DMS79 (cell line): ENCODE results near the gene IL10.
"Not testable (repeated sequence)": the region's sequence is repeated elsewhere in the genome, so short reads cannot be mapped to it uniquely, and the experiment has no call there.

Experiments used
- DNase-seq: peaks from one replicate; lab custom pipeline; 2025; lab: John Stamatoyannopoulos, UW

Gene IL10

GRCh38 chr1:206793620-206794019 lies 21.3 kb upstream of the IL10 start:
- DNase-seq = no peak

GRCh38 chr1:206792939-206793607 lies 20.8 kb upstream of the IL10 start:
- DNase-seq = no peak

DNA sequence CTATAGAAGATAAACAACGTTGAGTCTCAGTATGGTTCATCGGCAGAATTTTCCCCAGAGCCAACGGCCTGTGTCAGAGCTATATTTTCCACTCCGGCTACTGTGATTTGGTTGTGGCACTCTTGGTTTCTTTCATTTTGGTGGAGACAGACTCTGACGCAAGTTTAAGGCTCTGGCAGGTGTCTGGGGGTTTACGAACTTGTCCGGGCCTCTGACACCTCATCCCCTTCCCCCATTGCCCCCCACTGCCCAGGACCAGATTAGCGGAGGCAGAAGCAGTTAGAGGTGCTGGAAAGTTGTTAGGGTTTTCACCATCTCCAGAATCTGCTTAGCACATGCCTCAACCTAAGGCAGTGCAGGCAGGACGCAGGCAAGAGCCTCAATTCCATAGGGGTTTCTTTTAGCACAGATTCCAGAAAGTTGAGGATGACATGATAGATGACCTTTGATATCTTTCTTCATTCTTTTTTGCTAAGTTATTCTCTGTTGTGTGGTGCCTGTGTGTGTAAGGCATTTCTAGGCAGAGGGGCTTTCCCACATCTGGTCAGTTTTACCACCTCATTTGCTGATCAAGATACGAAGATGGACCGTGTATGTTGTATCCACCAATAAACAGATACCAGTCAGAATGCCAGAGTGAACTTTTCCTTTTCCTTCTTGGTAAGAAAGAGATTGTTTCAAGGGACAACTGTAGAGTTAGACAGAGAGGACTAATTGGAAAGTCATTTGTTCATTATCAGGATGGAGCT lies 18.4 kb upstream of the IL10 start:
- DNase-seq = no peak

- no peak for DNase-seq
These were observed 16.3 kb upstream of the IL10 start for GRCh38 chr1:206788487-206789050.

DNA sequence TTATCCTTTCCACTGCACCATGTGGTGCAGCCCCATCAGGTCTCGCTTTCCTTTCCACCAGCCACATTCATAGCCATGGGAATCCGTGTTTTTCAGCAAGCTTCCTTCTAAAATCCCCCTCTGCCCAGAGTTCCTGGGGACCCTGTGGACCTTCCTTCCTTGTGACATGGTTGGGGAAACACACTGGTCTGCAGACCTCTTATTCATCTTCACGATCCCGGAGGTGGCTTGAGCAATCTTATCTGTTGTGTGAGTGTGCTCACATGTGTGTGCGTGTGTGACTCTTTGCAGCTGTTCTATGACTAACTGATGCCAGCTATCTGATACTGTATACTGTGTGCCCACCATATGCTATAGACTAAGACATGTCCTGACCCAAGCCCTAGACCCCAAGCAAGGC lies 15.6 kb upstream of the IL10 start:
- DNase-seq = no peak

- no peak for DNase-seq
These were observed 14.1 kb upstream of the IL10 start for GRCh38 chr1:206786212-206786886.

- DNase-seq = no peak
These were observed 13.0 kb upstream of the IL10 start for GRCh38 chr1:206785182-206785765.

- DNase-seq = no peak
These were observed 12.2 kb upstream of the IL10 start for GRCh38 chr1:206784471-206784903.

- no peak for DNase-seq
These were observed 11.2 kb upstream of the IL10 start for GRCh38 chr1:206783506-206783905.

GRCh38 chr1:206782448-206782847 lies 10.2 kb upstream of the IL10 start:
- no peak for DNase-seq

DNA sequence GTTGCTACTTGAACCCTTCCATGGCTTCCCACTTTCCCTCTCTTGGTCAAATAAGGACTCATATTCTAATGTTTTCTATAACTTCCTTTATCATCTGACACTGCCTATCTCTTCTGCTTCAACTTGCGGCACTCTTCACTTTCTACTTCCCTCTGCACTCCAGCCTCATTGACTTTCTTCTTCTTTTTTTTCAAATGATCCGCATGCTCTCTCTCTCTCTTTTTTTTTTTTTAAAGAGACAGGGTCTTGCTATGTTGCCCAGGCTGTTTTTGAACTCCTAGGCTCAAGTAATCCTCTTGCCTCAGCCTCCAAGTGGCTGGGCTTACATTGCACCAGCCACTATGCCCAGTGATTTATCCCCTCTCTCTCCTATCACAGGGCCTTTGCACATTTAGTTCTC lies 7.3 kb upstream of the IL10 start:
- DNase-seq = no peak

- DNase-seq = not testable (repeated sequence)
These were observed 6.6 kb upstream of the IL10 start for GRCh38 chr1:206778911-206779310.

- DNase-seq = no peak
These were observed 5.7 kb upstream of the IL10 start for GRCh38 chr1:206778031-206778430.

DNA sequence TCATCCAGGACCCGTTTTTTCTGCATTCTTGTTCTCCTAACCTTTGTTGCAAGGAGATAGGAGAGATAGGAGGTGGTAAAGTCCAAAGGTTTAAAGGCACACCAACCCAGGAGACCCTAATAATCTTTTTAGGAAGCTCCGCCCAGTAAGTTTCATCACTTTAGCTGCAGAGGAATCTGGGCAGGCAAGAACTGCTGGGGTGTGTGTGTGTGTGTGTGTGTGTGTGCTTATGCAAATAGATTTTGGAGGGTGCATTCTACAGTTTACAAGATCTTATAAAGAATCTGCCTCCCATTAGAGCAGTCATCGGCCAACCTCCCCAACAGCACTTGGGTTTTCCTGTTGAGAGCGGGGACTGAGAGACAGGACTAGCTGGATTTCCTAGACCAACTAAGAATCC lies 3.9 kb upstream of the IL10 start:
- DNase-seq = no peak

DNA sequence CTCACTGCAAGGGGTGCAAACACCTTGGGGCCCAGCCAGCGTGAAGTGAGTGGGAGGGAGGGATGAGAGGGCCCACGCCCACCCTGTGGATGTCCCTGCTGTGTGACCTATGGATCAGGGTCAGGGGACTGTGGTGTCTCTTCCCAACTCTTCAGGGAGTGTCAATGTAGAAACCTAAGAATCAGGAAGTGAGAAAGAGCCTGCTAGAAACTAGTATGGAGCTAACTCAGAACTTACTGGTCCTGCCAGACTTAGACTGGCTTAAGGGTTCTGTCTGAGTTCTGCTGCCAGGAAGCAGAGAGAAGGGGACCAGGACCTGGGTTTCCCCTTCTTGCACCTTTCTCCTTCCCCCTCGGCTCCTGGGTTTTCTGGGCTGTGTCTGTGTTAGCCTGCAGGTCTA lies 1.8 kb upstream of the IL10 start:
- no peak for DNase-seq

DNA sequence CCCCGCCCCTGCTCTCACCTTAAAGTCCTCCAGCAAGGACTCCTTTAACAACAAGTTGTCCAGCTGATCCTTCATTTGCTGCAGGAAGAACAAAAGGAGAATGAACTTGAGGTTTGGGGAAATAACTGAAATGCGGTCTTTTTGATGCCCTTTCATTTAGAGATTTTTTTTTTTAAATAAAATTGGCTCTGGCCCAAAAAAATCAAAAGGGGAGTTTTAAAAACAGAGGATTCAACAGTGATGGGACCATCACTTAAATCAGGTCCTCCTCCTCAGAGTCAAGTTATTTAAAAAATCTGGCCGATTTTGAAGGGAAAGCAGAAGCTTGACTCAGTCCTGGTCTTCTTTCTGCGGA lies 979 bp downstream of the IL10 start:
- no peak for DNase-seq

DNA sequence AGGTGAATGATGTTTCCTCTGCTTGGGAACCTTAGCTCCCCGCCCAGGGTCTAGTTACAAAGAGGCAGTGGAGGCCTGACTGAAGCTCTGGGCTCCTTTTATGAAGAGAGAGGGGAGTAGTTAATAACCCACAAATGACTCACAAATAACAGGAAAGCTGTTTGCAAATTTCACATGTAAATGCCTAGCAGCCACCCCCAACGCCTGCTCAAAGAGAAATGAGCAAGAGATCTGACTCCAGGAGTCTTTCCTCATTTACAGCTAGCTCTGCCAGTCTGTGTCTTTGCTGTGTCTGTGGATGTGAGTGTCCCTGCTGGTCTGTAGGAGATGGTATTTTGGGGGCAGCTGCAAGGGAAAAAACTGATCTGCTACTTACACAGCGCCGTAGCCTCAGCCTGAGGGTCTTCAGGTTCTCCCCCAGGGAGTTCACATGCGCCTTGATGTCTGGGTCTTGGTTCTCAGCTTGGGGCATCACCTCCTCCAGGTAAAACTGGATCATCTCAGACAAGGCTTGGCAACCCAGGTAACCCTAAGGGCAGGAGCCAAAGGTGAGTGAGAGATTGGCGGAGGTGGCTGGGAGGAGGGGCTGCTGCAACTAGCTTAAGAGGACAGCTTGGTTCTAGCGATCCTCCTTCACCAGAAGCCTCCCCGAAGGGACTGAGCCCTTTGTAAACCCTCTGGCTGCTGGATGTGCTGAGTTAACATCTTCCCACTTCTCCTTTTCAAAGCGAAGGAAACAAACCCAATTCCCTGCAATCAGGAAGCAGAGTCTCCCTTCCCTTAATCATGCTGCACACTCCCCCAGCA lies 1.6 kb downstream of the IL10 start, which contains the start of gene IL19:
IL19 (plus strand) TSS at position 243 of the 807 bp plus-strand sequence. CDS start 65,890 bp downstream, outside the sequence.
- DNase-seq = no peak

DNA sequence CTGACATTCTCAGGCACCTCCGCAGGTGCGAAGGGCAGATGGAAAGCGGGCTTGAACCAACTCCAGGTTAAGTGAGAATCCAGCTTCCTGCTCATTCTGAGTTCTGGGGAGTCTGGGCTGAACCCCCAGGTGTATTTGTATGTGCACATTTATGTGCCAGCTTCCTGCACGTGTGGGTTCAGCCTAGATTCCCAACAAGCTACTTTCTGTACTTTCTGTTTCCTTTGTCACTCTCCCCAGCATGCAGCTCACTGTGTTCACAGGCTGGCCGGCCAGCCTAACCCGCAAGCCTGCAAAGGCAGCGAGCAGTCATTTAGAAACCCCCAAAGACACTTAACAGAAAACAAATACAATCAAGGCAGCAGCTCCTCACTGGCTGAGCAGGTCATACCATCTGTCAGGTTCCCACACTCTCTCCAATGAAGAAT lies 3.0 kb downstream of the IL10 start:
- DNase-seq = no peak

GRCh38 chr1:206768472-206769303 lies 3.6 kb downstream of the IL10 start:
- DNase-seq = no peak

DNA sequence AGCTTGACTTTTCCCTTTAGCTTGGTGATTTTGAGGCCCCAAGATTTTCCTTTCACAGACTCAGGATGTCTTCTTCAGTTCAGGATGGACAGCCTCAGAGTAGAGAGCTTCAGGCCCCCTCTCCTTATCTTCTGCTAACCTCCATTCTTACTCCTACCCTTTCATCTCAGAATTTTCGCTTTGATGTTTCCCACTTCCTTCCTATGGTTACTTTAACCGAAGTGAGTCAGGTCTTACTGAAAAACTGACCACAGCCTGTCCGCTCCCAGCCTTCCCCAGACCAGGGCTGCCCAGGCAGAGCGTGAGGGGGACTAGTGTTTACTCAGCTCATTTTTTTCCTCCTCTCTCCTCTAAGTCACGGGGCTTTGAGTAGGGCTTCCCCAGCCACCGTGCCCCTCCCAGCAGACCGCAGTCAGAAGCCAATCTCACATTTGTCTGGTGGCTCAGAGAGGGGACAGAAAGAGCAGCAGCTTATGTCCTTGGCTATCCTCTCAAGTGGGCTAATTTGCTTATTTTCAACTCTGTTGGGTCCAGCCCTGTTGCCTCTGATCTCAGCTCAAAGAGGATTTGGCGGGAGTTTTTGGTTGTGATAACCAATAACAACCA lies 5.9 kb downstream of the IL10 start:
- no peak for DNase-seq
